Ovary (tissue), 9 donors: Measurements from ENCODE around the gene EFCAB6. TPM values are rescaled to one million over a fixed set of nuclear protein-coding genes. Genes with fewer than 3 reads are reported as not detected.

Source experiments
- DNase-seq, 5 donors: peaks; one replicate each; pipeline ENCODE4 v3.0.0-alpha.2; 2019 to 2020
- H3K27ac ChIP-seq, 2 donors: fragments of 200-600 bp; one replicate each; pipeline versions ENCODE4 v1.5.1 to v1.8.0; 2019 to 2022
- H3K27me3 ChIP-seq: fragments of 200-600 bp; one replicate; pipeline ENCODE4 v1.8.0; 2022
- H3K36me3 ChIP-seq: fragments of 200-600 bp; sonication (generic); one replicate; pipeline ENCODE4 v1.5.1; 2019
- H3K4me1 ChIP-seq: one replicate; pipeline ENCODE4 v1.8.1; 2013; ENCODE audit warnings: mild to moderate bottlenecking, moderate library complexity; ENCODE audit not compliant: insufficient read depth
- H3K4me3 ChIP-seq: fragments of 200-600 bp; sonication (generic); one replicate; pipeline ENCODE4 v1.5.1; 2017
- H3K9me3 ChIP-seq, 2 donors: fragments of 200-600 bp in 1 of 2; sonication (generic) in 1 of 2; one replicate each; pipeline versions ENCODE4 v1.5.1 to v1.8.1; 2013 to 2019; ENCODE audit warnings: mild to moderate bottlenecking in 1 of 2, moderate library complexity in 1 of 2
- CTCF ChIP-seq, 3 donors: fragments of 450-650 bp in 2 of 3; fragments of 200-600 bp in 1 of 3; IDR thresholded peaks; one replicate each; pipeline versions ENCODE4 v1.5.1 to v1.8.0; 2016 to 2022; ENCODE audit warnings: antibody characterized with exemption in 3 of 3, mild to moderate bottlenecking in 1 of 3
- EP300 ChIP-seq: sonication (generic); formaldehyde crosslinking; IDR thresholded peaks from one replicate; pipeline ENCODE4 v1.6.1; 2017; ENCODE audit warnings: antibody characterized with exemption
- POLR2A ChIP-seq: fragments of 450-650 bp; IDR thresholded peaks from one replicate; pipeline ENCODE4 v1.6.1; 2017; ENCODE audit warnings: antibody characterized with exemption, mild to moderate bottlenecking, moderate library complexity
- WGBS, 3 donors: extraction: QIAGEN DNeasy Blood & Tissue Kit in 1 of 3; methylation state at CpG; one replicate each; pipeline versions ENCODE4 v1.1.5 to v1.1.7; 2013 to 2017; 5-methylcytosine and 5-hydroxymethylcytosine counted together
- intact Hi-C, 4 donors: fragments of 100-400 bp; cut with DNase I; formaldehyde crosslinking; loops; one replicate each; pipeline versions ENCODE4 v1.11.0 to v1.15.1; 2022 to 2023
- polyA plus RNA-seq, 2 donors: library from polyadenylated mRNA; stranded (reverse); fragments of 200-250 nt in 1 of 2; fragments of 350-450 nt in 1 of 2; fragmentation: Illumina TruSeq in 1 of 2; extraction: RNeasy Lipid Tissue Mini Kit (QIAGEN cat#74804) in 1 of 2; gene quantifications; one replicate each; pipeline ENCODE4 v1.2.3, GENCODE V29; 2013 to 2014
- total RNA-seq, 7 donors: library from RNA; depleted of rRNA in 2 of 7; stranded (reverse); fragments of >200 nt in 2 of 7; fragmentation: NEBNext Ultra II Directional in 3 of 7; extraction: Animal tissue kit (Norgen Biotek cat#: 25700) in 3 of 7; gene quantifications; one replicate each; pipeline versions ENCODE4 v1.1.0 to v1.2.4, GENCODE V29; 2016 to 2023
- donor health status: DM: no; HTN: no; CAD: no; lungs with moderate emphysema.
- donor health status: DM: no; HTN: no; CAD: no.
- donor health status: Bipolar disorder and iron deficiency.
- donor health status: DM: yes; HTN: yes; CAD: no.
- donor health status: DM: no; HTN: no; CAD: no.
- donor health status: DM: yes; HTN: yes; CAD: no.

The EFCAB6 gene
- total and polyA plus RNA-seq, 9 donors, result 1.00 to 17.5 (median 6.7) TPM

GRCh38 chr22:43491737-43492136 lies 320.4 kb downstream of the EFCAB6 start:
- intact Hi-C loops, result no loop called here
- TF ChIP-seq POLR2A (no peak), CTCF (IDR thresholded peaks at IDR 0.05) (no peak), EP300 (no peak)
- Histone ChIP-seq H3K4me1 (peaks cover 3% of the 10 kb centered on the region), H3K4me3 (no peak overlapping the region), H3K27me3 (no peaks in the 10 kb centered on the region), H3K36me3 (no peaks in the 10 kb centered on the region), H3K27ac (no peak overlapping the region), H3K9me3 (no peaks in the 10 kb centered on the region)
- 95 to 97% (median 97%) methylated on average over 1 of the region's 1 CpG for WGBS, 3 donors
- DNase-seq, result no peak

DNA sequence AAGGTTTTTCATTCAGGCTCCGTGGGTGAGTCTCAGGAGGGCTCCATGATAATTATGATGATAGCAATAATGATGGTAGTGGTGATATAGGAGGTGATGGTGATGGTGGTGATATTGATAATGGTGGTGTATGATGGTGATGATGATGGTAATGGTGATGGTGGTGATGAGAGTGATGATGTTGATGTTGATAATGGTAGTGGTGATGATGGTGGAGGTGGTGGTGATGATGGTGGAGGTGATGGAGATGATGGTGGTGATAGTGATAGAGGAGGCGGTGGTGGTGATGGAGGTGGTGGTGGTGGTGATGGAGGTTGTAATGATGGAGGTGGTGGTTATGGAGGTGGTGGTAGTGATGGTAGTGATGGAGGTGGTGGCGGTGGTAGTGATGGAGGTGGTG lies 320.9 kb downstream of the EFCAB6 start:
- intact Hi-C loops, result no loop called here
- H3K9me3 ChIP-seq, result no peaks in the 10 kb centered on the region
- DNase-seq, result no peak
- WGBS, 3 donors, result 55 to 61% (median 59%) methylated on average over 3 of the region's 3 CpGs
- H3K4me3 ChIP-seq, result no peak overlapping the region
- H3K4me1 ChIP-seq, result peaks cover 3% of the 10 kb centered on the region
- no peaks in the 10 kb centered on the region for H3K27me3 ChIP-seq
- no peaks in the 10 kb centered on the region for H3K36me3 ChIP-seq
- H3K27ac ChIP-seq, result no peak overlapping the region
- TF ChIP-seq EP300 (no peak), POLR2A (no peak), CTCF (IDR thresholded peaks at IDR 0.05) (no peak)

DNA sequence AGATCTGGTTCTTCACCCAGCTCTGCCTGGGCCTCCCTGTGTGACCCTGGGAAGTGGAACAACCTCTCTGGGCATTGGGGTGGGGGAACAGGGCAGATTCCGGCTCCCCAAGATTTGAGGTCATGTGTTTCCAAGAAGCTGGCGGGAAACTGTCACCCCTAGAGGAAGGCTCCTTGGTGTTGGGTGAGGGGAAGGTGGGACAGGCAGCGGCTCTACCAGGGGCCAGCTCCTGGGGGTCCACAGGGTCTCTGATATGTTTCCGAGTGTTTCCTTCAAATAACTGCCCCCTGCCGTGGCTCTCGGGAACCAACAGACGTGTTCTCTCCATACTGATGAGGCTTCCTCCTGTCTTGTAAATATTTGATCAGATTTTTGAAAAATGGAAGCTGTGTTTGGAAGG lies 321.8 kb downstream of the EFCAB6 start:
- H3K27me3 ChIP-seq, result no peaks in the 10 kb centered on the region
- WGBS, 3 donors, result 90 to 93% (median 92%) methylated on average over 7 of the region's 7 CpGs
- no peaks in the 10 kb centered on the region for H3K36me3 ChIP-seq

DNA sequence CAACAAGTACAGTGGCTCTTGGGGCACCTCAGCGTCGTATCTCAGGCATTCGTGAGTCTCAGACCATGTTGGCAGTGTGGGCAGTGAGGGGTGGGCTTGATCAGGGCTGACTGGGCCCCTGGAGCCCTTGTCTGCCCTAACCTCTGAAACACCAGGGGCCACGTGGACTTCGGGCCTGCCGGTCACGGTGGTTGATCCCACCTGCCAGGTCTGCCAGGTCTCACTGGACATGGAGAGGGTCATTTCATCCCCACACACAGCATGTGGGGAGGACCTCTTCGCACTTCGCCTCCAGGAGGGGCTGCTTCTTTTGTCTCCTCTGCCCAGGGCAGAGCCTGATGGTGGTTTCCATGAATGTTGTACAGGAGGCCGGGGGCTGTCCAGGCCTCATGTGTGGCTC lies 323.2 kb downstream of the EFCAB6 start:
- H3K36me3 ChIP-seq, result no peaks in the 10 kb centered on the region
- H3K27ac ChIP-seq, result no peak overlapping the region
- 58 to 72% (median 61%) methylated on average over 10 of the region's 10 CpGs for WGBS, 3 donors
- no peaks in the 10 kb centered on the region for H3K27me3 ChIP-seq
- H3K4me3 ChIP-seq, result no peak overlapping the region
- no peak for DNase-seq
- peaks cover 3% of the 10 kb centered on the region for H3K4me1 ChIP-seq
- H3K9me3 ChIP-seq, result no peaks in the 10 kb centered on the region
- TF ChIP-seq CTCF (IDR thresholded peaks at IDR 0.05), result no peak
- TF ChIP-seq POLR2A, result no peak
- TF ChIP-seq EP300, result no peak
- intact Hi-C loops, result no loop called here

More for the DNA sequence above, 321.8 kb downstream of the EFCAB6 start:
- no peak for TF ChIP-seq EP300
- TF ChIP-seq POLR2A, result no peak
- no peak for TF ChIP-seq CTCF (IDR thresholded peaks at IDR 0.05)
- peaks cover 3% of the 10 kb centered on the region for H3K4me1 ChIP-seq
- H3K4me3 ChIP-seq, result no peak overlapping the region
- H3K27ac ChIP-seq, result no peak overlapping the region
- no peaks in the 10 kb centered on the region for H3K9me3 ChIP-seq
- DNase-seq, result no peak
- intact Hi-C loops, result no loop called here
